ENCODE data around the gene CGB3.

The CGB3 gene

GRCh38 chr19:48988286-48988685, 35.8 kb downstream of the CGB3 start:
- DNase-seq (ENCODE audit: low spot score), result no peak

GRCh38 chr19:48987323-48987722, 36.8 kb downstream of the CGB3 start:
- DNase-seq (ENCODE audit: low spot score), result no peak

GRCh38 chr19:48986211-48986610, 37.9 kb downstream of the CGB3 start:
- DNase-seq (ENCODE audit: low spot score), result no peak

- no peak for DNase-seq (ENCODE audit: low spot score)
Measured at GRCh38 chr19:48985711-48986110, 38.4 kb downstream of the CGB3 start.

GRCh38 chr19:48982280-48982679, 41.9 kb downstream of the CGB3 start:
- DNase-seq (ENCODE audit: low spot score), result no peak

- DNase-seq (ENCODE audit: low spot score), result no peak
Measured at GRCh38 chr19:48977061-48977460, 47.1 kb downstream of the CGB3 start.

GRCh38 chr19:48975947-48976847, 47.9 kb downstream of the CGB3 start:
- no peak for DNase-seq (ENCODE audit: low spot score)

Measured in SW480 (cell line).